GM21526 (cell line): ENCODE results near the gene PI4KB.
A peak's percentile ranks its signal among the peaks of the same experiment; 100 is the strongest.
"Not testable (repeated sequence)": the region's sequence is repeated elsewhere in the genome, so short reads cannot be mapped to it uniquely, and the experiment has no call there.

Source experiments
- ATAC-seq: cut with Tn5 transposase; IDR thresholded peaks from one replicate; pipeline ENCODE4 v1.9.1; 2021; ENCODE audit warnings: moderate library complexity; ENCODE audit not compliant: unreplicated experiment, low FRiP score

Gene PI4KB

DNA sequence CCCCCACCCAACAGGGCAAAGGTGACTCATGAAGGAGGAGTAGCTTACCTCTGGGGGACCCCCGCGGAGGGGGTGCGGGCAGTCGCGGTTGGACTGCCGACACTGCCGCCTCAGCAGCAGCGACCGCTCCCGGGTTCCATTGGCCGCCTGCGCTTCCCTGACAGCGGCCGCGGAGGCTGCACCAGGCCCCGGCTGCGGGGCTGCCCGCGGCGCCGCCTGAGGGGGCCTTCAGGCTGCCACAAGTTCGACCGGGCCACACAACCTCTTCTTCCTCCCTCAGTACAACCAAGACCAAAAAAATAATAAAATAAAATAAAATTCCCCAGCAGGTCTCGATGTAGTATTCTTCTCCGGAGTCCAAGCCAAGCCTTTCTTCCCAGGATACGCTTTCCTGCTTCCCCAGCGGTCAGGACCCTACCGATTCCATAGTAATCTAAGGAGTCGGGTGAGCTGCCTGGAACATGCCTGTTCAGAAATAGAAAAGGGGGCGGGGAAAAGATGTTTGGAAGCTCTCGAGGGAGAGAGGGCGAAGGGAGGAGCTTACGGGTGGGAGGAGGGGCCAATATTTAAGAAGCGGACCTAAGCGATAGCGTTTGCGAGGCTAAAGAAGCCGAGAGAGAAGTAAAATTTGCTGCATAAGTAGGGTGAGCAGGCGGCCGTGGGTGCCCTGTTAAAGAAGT lies at the start of gene PI4KB:
Gene PI4KB (minus strand): TSS at position 194 of the 680 bp plus-strand sequence. CDS start 10,935 bp downstream, outside the sequence.
- ATAC-seq = peak; percentile 68

DNA sequence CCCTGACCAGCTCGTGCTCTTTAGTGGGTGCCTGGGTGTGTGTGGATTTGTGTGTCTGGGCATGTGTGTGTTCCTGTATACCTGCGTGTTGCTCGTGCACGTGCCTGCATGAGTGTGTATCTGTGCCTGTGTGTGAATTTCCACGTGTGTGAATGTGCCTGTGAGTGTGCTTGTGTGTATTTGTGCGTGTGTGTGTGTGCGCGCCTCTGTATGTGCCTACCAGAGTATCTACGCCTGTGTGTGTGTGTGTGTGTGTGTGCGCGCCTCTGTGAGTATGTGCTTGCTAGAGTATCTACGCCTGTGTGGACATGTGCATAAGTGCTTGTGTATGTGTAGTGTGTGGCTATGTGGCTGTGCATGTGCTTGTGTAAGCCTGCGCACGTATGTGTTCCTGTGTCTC lies 46.0 kb upstream of the PI4KB start:
- ATAC-seq = no peak

DNA sequence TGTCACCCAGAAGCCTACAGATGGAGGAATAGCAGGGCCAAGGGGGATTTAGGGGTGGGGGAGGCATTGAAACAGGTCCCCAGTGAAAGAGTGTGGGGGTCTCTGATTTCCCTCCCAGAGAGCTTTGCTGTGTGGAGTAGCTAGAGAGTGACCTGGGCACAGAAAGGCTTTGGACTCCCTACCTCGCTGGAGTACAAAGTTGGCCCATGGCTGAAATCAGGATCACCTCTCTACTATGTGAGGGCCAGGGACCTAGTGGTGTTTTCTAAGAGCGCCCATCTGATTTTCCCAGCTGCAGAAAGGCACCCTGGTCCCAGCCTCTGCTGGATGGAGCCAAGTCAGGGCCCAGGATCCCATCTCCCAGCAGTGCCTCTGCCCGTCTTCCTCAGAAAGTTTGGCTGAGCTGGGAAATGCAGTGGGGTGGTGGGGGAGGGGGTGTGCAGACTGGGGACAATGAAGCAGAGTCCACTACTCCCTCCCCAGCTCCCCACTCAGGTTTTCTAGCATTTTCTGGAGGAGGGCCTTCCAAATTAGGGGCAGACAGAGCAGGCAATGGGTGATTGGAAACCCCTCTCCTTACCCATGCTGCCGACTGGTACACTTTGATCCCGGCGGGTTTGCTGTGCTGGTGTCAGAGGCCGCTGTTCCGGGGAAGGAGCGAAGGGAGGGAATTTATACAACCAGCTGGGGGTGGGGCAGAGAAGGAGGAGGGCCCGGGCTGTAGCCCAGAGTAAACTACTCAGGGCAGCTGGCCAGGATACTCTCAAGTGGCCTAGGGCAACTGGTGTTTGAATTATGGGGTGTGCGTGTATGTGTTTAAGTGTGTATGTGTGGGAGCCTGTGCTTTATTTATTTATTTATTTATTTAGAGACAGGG lies 45.1 kb upstream of the PI4KB start, which contains the start of gene SELENBP1:
Gene SELENBP1 (minus strand): TSS at position 648 of the 877 bp plus-strand sequence. CDS start 64 bp downstream, at position 584.
- ATAC-seq = no peak

DNA sequence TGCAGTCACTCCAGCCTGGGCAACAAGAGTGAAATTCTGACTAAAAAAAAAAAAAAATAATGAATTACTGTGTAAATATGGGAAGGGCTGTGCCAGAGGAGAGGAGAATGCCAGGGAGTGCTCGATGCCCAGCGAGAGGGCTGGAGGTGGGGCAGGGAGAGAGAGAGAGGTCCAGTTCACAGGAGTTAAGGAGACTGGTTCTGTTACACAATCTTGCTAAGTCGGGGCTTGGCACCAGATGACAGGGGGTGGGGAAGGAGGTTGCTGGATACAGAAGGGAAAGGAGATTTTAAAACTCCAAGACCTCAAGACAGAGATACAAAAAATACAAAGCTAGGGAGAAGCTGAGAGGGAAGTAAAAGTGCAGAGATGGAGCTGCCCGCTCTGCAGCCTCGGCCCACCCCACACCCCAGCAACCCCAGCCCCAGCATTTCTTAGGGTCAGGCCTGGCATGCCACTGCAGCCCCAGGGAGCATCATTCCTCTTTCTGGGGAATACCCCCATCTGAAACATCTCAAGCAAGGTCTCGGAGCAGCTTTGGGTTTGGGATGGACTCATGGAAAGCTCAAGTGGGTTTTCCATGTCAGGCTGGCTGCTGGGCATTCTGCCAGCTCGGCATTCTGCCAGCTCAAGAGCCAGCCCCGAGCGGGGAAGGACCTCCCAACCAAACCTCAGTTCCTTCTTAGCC lies 44.3 kb upstream of the PI4KB start:
- no peak for ATAC-seq

DNA sequence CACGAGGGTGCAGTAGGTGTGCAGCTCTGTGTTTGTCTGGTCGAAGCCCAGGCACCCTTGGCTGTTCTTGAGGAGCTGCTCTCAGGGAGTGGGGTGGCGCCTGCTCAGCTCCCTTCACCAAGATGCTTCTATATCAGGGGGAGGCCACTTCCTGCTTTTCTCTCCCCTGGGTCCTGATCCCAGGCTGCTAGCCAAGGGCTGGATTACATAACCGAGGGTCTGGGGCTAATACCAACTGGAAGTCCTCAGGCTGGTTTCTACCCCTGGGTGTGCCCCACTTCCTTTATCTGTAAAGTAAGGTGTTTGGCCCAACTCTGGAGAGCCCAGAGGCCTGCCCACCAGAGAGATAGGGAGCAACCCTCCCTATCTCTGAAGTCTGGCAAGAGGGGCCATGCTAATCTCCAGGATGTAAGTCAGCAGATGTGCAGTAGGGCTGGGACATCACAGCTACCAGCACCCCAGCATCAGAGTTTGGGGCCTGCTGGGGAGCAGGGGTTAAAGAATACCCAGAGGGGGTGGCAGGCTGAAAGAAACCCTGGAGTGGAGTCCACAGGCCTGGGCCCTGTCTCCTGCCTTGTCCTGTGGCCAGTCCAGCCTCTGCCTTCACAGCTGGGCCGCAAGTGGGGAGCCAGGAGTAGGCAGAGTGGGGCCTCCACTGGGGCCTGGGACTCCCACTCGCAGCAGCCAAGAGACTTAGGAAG lies 43.1 kb upstream of the PI4KB start:
- ATAC-seq = no peak

DNA sequence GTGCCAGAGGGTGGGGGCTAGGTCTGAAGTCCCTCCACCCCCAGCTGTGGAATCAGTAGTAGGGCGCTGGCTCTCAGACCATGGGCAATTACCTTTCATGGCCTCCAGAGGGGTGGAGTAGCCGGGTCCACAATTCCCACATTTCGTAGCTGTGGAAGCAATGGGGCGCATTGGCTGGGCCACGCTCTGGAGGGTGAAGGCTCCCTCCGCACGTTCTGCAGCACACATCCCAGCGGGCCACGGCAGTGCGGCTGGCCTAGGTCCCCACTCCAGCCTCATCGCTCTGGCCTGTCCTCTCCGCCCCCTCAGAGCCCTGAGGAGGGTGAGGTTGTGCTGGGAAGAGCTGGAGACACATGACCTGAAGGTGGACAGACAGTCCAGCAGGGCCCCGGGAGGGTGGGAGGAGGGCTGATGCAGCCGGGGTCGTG lies 42.4 kb upstream of the PI4KB start:
- ATAC-seq = no peak

DNA sequence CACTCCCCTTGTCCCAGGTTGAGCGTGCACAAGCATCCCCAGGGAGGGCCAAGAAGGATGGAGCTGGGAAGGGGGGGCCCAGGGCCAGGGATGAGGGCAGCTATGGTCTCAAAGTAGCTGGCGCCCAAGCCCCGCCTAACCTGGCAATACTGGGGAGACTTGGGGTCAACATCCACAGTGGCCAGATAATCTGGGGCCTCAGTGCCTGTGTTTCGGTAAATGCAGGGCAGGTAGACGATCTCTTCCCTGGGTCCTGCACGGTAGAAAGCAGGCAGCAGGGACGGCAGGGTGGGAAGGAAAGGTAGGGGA lies 42.0 kb upstream of the PI4KB start:
- no peak for ATAC-seq

DNA sequence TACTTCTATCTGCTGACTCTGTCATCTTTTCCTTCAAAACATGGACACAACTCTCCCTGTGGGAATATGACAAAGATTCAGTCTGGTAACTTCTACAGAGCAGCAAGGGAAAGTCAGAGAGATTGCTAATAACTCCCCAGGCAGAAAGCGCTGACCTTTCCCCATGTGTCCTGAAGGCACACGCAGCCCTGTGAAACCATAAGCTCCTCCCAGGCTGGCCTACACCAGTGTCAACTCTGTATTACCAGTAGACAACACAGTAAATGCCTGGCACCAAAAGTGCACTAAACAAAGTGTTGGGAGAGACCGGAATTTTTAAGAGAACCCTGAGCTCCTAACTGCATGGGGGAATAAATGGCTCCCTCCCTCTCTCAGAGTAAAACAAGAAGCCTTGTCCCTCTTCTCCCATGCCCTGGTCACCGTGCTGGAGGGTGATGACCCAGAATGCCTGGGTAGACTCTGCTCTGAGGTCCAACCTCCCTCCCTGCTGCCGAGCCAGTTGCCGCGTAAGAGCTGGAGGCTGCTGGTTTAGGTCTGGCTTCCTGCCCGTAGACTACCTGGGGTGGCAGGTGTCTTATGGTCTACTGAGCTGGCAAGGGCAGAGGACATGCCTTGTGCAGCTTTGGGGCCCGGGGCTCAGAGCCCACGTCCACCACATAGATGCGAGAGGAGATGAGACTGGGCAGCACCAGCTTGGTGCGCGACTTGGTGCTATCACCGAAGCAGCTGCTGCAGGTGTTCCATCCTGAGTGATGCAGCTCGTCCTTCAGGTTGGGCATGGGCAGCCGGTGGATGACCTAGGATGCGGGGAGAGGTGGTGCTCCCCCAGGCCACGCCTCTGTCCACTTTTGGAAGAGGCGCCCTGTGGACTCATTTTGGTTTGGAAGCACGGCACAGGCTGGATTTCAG lies 41.4 kb upstream of the PI4KB start:
- ATAC-seq = no peak

DNA sequence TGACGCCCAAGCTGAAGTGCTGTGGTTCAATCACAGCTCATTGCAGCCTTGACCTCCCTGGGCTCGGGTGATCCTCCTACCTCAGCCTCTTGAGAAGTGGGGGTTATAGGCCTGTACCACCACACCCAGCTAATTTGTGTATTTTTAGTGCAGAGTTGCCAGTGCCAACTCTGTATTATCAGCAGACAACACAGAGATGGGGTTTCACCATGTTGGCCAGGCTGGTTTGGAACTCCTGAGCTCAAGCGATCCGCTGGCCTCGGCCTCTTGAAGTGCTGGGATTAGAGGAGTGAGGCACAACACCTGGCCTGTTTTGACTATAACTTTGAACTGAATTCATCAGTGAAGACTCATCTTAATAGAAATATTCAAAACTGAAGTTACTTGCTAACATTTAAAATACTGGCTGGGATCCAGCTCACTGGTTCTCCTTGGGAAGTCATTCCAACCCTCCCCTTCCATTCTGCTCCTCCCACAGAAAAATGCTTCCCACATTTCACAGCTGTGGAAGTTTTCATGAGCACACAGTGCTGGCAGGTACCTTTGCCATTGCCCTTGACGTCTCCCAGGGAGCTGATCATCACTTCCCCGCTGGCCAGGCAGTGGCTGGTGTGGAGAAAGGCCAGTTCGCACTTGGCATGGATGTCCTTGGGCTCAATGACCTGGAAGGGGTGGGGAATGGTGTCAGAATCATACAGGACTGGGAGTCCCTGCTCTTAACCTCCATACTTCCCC lies 40.6 kb upstream of the PI4KB start:
- no peak for ATAC-seq

DNA sequence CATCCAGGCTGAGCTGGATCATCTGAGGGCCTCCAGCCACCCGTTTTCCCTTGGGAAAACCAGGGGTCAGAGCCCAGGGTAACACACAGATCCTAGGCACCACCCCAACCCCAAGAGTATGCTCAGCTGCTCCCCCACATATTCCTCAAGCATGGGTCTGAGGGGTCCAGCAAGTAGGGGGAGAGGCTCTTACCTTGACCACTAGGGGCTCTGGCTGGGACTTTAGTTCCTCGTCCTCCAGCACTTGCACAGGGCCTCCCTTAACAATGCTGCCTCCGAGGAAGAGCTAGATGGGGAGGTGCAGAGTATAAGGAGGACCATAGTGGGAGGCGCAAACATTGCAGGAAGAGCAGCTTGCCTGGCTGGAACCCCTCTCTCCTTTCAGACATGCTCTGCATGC lies 37.8 kb upstream of the PI4KB start:
- ATAC-seq = no peak

DNA sequence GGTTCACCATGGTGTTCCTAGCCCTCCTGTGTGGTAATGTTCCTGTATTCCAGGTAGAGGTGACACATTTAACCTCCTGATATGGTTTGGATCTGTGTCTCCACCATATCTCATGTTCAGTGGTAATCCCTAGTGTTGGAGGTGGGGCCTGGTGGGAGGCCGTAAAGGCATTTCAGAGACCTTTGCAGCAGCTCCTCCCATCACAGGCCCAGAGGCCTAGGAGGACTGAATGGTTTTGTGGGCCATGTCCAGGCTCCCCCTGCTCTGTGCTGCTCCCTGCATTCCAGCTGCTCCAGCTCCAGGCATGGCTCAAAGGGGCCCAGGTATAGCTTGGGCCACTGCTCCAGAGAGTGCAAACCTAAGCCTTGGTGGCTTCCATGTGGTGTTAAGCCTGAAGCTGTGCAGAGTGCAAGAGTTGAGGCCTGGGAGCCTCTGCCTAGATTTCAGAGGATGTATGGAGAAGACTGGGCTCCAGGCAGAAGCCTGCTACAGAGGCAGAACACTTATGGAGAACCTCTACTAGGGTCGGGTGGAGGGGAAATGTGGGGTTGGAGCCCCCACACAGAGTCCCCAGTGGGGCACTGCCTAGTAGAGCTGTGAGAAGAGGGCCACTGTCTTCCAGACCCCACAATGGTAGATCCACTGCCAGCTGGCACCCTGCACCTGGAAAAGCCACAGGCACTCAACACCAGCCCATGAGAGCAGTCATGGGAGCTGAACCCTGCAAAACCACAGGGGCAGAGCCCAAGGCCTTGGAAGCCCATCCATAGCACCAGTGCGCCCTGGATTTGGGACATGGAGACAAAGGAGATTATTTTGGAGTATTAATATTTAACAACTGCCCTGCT lies 35.3 kb upstream of the PI4KB start:
- no peak for ATAC-seq

DNA sequence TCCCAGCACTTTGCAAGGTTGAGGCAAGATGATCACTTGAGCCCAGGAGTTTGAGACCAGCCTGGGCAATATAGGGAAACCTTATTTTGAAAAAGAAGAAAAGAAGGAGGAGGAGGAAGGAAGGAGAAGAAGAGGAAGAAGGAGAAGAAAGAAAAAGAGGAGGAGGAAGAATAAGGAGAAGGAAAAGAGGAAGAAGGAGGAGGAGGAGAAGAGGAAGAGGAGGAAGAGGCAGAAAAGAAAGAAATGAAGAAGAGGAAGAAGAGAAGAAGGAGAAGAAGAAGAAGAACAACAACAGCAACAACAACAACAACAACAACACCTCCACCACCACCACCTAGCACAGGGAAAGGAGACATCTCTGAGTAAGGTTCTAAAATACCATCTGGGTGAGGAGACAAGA lies 34.7 kb upstream of the PI4KB start:
- ATAC-seq = no peak

DNA sequence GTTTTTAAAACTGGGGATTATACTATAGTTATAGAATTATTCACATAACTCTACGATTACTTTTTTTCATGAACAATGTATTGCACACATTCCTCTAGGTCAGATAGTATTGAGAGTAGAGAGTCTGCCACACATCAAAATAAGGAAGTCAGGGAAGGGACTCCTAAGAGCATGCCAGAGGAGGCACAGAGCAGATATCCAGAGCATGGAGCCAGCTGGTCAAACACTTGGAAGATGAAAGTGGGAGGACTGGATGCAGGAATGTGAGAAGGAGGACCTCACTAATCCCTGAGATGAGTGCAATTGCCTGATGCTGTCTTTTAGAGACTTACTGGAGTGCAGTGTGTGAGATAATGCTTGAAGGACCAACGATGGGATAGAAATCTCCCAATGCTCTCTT lies 29.5 kb upstream of the PI4KB start:
- ATAC-seq = no peak

DNA sequence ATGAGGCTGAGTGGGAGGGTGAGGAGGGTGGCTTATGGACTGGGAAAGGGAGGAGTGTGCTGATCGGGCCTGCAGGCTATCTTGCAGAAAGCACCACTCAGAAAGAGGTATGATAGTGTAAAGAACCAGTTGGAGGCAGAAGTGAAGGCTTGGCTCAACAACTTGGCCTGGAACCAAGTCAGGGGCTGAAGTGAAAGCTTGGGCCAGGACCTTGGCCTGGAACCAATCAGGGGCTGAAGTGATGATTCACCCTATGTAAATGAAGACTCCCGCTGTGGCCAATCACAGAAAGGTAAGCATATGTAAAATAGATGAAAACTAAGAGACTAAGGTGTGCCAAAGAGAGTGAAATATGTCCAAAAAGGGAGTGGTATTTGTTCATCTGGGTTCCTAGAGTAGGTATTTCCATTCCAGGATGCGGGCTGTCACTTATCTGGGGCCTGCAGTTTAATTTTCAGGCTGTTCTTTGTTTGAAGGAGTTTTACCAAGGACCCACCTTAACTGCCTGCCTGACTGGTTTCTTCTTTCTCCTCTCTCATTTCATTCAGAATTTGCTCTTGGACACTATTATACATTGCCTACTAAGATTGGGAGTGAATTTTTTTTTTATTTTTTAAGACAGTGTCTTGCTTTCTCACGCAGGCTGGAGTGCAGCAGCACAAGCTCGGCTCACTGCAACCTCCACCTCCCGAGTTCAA lies 25.0 kb upstream of the PI4KB start:
- ATAC-seq = no peak

DNA sequence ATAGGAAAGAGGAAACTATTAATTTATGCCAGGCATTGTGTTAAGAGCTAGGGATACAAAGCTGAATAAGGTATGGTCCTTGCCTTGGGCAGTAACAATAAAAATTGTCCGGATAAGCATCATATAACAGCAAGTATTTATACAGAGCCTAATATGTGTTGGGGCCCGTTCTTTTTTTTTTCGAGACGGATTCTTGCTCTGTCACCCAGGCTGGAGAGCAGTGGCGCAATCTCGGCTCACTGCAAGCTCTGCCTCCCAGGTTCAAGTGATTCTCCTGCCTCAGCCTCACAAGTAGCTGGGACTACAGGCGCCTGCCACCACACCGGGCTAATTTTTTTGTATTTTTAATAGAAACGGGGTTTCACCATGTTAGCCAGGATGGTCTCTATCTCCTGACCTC lies 23.1 kb upstream of the PI4KB start:
- not testable (repeated sequence) for ATAC-seq

DNA sequence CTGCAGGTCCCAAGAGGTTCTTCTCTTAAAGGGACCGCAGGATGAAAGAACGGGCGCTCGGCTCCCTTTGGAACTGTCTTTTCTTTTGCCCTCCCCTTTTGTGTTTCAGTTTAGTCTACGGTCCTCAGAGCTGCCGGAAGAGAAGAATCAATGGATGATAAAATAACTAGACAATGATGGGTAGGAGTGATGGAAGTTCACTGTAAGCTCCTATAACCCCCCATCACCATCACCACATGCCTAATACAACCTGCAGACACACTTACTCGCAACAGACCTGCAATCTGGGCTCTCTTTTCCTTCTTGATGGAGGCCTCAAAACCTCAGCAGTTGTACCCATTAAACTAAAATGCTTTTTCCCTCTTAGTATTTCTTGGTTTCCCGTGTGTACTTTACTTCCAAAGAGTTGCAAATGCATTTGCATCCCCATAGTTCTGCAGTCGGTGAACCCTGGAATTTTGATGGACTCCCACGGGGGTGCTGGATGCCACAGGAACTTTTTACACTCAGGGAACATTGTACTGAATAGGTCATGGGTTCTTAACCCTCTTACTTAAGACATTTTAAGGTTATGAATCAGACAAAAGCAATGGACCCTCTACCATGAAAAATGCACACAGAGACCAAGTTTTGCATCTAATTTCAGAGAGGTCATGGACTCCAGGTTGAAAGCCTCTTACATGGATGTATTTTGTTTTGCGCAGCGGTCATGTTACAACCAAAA lies 20.5 kb upstream of the PI4KB start:
- ATAC-seq = peak; percentile 18
